NT2/D1 (cell line): ENCODE results near the gene COMMD8.

Source experiments
- SUZ12 ChIP-seq: IDR thresholded peaks from 2 replicates; pipeline ENCODE4 v1.6.1; 2011; ENCODE audit not compliant: insufficient read length, insufficient read depth; ENCODE audit errors: extremely low read depth
- YY1 ChIP-seq: IDR thresholded peaks from 2 replicates; pipeline ENCODE4 v1.6.1; 2011; ENCODE audit not compliant: insufficient read length, insufficient read depth
- ZNF274 ChIP-seq: IDR thresholded peaks from 2 replicates; pipeline ENCODE4 v1.6.1; 2011; ENCODE audit warnings: mild to moderate bottlenecking, low read depth, low read length

DNA sequence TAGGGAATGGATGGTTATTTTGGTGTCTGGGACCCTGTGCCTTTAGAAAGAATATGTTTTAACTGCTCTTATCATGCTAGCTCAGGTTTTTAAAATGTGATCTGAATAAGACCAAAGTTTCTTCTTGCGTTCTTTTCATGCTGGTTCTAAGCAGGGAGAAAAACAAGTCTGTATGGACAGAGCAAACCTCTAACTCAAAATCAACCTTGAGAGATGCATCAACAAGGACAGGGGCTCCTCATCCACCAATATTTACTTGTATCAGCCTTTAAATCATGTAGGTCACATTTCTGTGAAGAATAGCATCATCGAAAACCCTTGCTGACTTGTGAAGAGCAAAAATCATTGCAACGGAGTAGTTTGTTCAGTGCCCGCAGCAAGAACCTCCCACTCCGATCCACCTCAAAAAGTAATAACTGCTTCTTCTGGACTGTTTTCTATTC lies 22.8 kb upstream of the COMMD8 start:
- TF ChIP-seq ZNF274 (no peak), YY1 (no peak), SUZ12 (no peak)
